NCI-H2107 (cell line): ENCODE measurements around the gene CACNA1C.
A peak's percentile ranks its signal among the peaks of the same experiment; 100 is the strongest.
"Not testable (repeated sequence)": the region's sequence is repeated elsewhere in the genome, so short reads cannot be mapped to it uniquely, and the experiment has no call there.

Experiments
- DNase-seq: peaks from one replicate; lab custom pipeline; 2025; lab: John Stamatoyannopoulos, UW

The CACNA1C gene

GRCh38 chr12:2234091-2234490 is 181.3 kb downstream of the CACNA1C start:
- DNase-seq, result no peak

- no peak for DNase-seq
Measured at GRCh38 chr12:2234646-2235350, 182.0 kb downstream of the CACNA1C start.

- no peak for DNase-seq
Measured at GRCh38 chr12:2236506-2237294, 183.9 kb downstream of the CACNA1C start.

- no peak for DNase-seq
Measured at GRCh38 chr12:2238111-2238510, 185.3 kb downstream of the CACNA1C start.

GRCh38 chr12:2239381-2239871 is 186.6 kb downstream of the CACNA1C start:
- no peak for DNase-seq

GRCh38 chr12:2240390-2240789 is 187.6 kb downstream of the CACNA1C start:
- no peak for DNase-seq

GRCh38 chr12:2240984-2241383 is 188.2 kb downstream of the CACNA1C start:
- no peak for DNase-seq

- DNase-seq, result no peak
Measured at GRCh38 chr12:2242216-2242615, 189.4 kb downstream of the CACNA1C start.

- DNase-seq, result no peak
Measured at GRCh38 chr12:2242816-2243215, 190.0 kb downstream of the CACNA1C start.

GRCh38 chr12:2243275-2243674 is 190.5 kb downstream of the CACNA1C start:
- no peak for DNase-seq

- no peak for DNase-seq
Measured at GRCh38 chr12:2244013-2244861, 191.4 kb downstream of the CACNA1C start.

GRCh38 chr12:2246358-2246757 is 193.6 kb downstream of the CACNA1C start:
- no peak for DNase-seq

GRCh38 chr12:2247120-2247519 is 194.3 kb downstream of the CACNA1C start:
- DNase-seq, result no peak

GRCh38 chr12:2247596-2247995 is 194.8 kb downstream of the CACNA1C start:
- no peak for DNase-seq

- no peak for DNase-seq
Measured at GRCh38 chr12:2248087-2248900, 195.5 kb downstream of the CACNA1C start.

- DNase-seq, result peak; percentile 82
Measured at GRCh38 chr12:2248901-2249381, 196.2 kb downstream of the CACNA1C start.

GRCh38 chr12:2250797-2251196 is 198.0 kb downstream of the CACNA1C start:
- no peak for DNase-seq

GRCh38 chr12:2251526-2252209 is 198.9 kb downstream of the CACNA1C start:
- peak; percentile 42 for DNase-seq

GRCh38 chr12:2255311-2255710 is 202.5 kb downstream of the CACNA1C start:
- no peak for DNase-seq

GRCh38 chr12:2255731-2256130 is 202.9 kb downstream of the CACNA1C start:
- not testable (repeated sequence) for DNase-seq

- DNase-seq, result no peak
Measured at GRCh38 chr12:2256453-2256852, 203.7 kb downstream of the CACNA1C start.
